ENCODE data around the gene RAD18.

Gene RAD18

GRCh38 chr3:8834974-8835373 lies 128.3 kb downstream of the RAD18 start:
- no peak for TF ChIP-seq TCF4 (CRISPR knock-in tag; IDR thresholded peaks at IDR 0.05; ENCODE audit: borderline replicate concordance)
- TF ChIP-seq ISL1 (CRISPR knock-in tag; IDR thresholded peaks at IDR 0.05), result no peak
- TF ChIP-seq RARB (CRISPR knock-in tag; IDR thresholded peaks at IDR 0.05), result no peak
- no peak for TF ChIP-seq OSR1 (CRISPR knock-in tag; IDR thresholded peaks at IDR 0.05)
- TF ChIP-seq CREB5 (CRISPR knock-in tag; IDR thresholded peaks at IDR 0.05; ENCODE audit: low read depth), result no peak
- TF ChIP-seq PATZ1 (CRISPR knock-in tag; IDR thresholded peaks at IDR 0.05; ENCODE audit: borderline replicate concordance), result no peak
- TF ChIP-seq POU6F1 (CRISPR knock-in tag; IDR thresholded peaks at IDR 0.05; ENCODE audit: borderline replicate concordance, low read depth), result no peak
- TF ChIP-seq ARNTL (CRISPR knock-in tag; IDR thresholded peaks at IDR 0.05; ENCODE audit: borderline replicate concordance, low read depth), result no peak
- TF ChIP-seq BACH2 (CRISPR knock-in tag; IDR thresholded peaks at IDR 0.05; ENCODE audit: borderline replicate concordance), result no peak
- no peak for ATAC-seq

GRCh38 chr3:8827641-8828040 lies 135.6 kb downstream of the RAD18 start:
- no peak for ATAC-seq
- TF ChIP-seq ARNTL (CRISPR knock-in tag; IDR thresholded peaks at IDR 0.05; ENCODE audit: borderline replicate concordance, low read depth), result no peak
- TF ChIP-seq PPARA (CRISPR knock-in tag; IDR thresholded peaks at IDR 0.05; ENCODE audit: borderline replicate concordance), result no peak
- TF ChIP-seq CSRNP3 (CRISPR knock-in tag; IDR thresholded peaks at IDR 0.05), result no peak
- TF ChIP-seq ESRRG (CRISPR knock-in tag; IDR thresholded peaks at IDR 0.05), result no peak
- no peak for TF ChIP-seq ZFP3 (CRISPR knock-in tag; IDR thresholded peaks at IDR 0.05)
- no peak for TF ChIP-seq CSDC2 (CRISPR knock-in tag; IDR thresholded peaks at IDR 0.05)
- no peak for TF ChIP-seq ZFP30 (CRISPR knock-in tag; IDR thresholded peaks at IDR 0.05)
- no peak for TF ChIP-seq ZC3H10 (CRISPR knock-in tag; IDR thresholded peaks at IDR 0.05)
- no peak for TF ChIP-seq CREB5 (CRISPR knock-in tag; IDR thresholded peaks at IDR 0.05; ENCODE audit: low read depth)
- no peak for TF ChIP-seq RARB (CRISPR knock-in tag; IDR thresholded peaks at IDR 0.05)
- TF ChIP-seq TOX (CRISPR knock-in tag; IDR thresholded peaks at IDR 0.05; ENCODE audit: borderline replicate concordance), result no peak
- no peak for TF ChIP-seq TCF4 (CRISPR knock-in tag; IDR thresholded peaks at IDR 0.05; ENCODE audit: borderline replicate concordance)
- no peak for TF ChIP-seq ZNF565 (CRISPR knock-in tag; conservative IDR thresholded peaks at IDR 0.05; ENCODE audit: low read depth)
- no peak for TF ChIP-seq ZNF70 (CRISPR knock-in tag; IDR thresholded peaks at IDR 0.05)
- TF ChIP-seq POU6F1 (CRISPR knock-in tag; IDR thresholded peaks at IDR 0.05; ENCODE audit: borderline replicate concordance, low read depth), result no peak
- no peak for TF ChIP-seq PATZ1 (CRISPR knock-in tag; IDR thresholded peaks at IDR 0.05; ENCODE audit: borderline replicate concordance)
- TF ChIP-seq SNAI2 (CRISPR knock-in tag; IDR thresholded peaks at IDR 0.05), result no peak
- no peak for TF ChIP-seq BACH2 (CRISPR knock-in tag; IDR thresholded peaks at IDR 0.05; ENCODE audit: borderline replicate concordance)
- no peak for TF ChIP-seq ZNF8 (CRISPR knock-in tag; IDR thresholded peaks at IDR 0.05)
- no peak for TF ChIP-seq OSR1 (CRISPR knock-in tag; IDR thresholded peaks at IDR 0.05)

All from SK-N-SH treated with all-trans-retinoic acid at 6 μM for 48 hours (cell line).